ENCODE data around the gene IFNA13.

Gene IFNA13

GRCh38 chr9:21357479-21358460 lies 10.1 kb downstream of the IFNA13 start:
- DNase-seq (ENCODE audit: low spot score) = no peak

- DNase-seq (ENCODE audit: low spot score) = no peak
Measured at GRCh38 chr9:21350787-21351186, 17.1 kb downstream of the IFNA13 start, which contains the start of gene IFNA6. Gene IFNA6 (minus strand): TSS chr9:21350887. CDS start chr9:21350887, 0 bp downstream.

GRCh38 chr9:21348430-21348970 lies 19.4 kb downstream of the IFNA13 start:
- DNase-seq (ENCODE audit: low spot score) = no peak

- DNase-seq (ENCODE audit: low spot score) = no peak
Measured at GRCh38 chr9:21340735-21341134, 27.1 kb downstream of the IFNA13 start.

- DNase-seq (ENCODE audit: low spot score) = no peak
Measured at GRCh38 chr9:21336457-21336856, 31.4 kb downstream of the IFNA13 start.

GRCh38 chr9:21334701-21335632 lies 32.9 kb downstream of the IFNA13 start, which contains the start of gene KLHL9:
Gene KLHL9 (minus strand): TSS chr9:21335404. CDS start chr9:21334859, 545 bp downstream.
- peak; percentile 84 for DNase-seq (ENCODE audit: low spot score)

- peak; percentile 22 for DNase-seq (ENCODE audit: low spot score)
Measured at GRCh38 chr9:21333226-21333625, 34.6 kb downstream of the IFNA13 start.

- DNase-seq (ENCODE audit: low spot score) = no peak
Measured at GRCh38 chr9:21331676-21332402, 36.0 kb downstream of the IFNA13 start.

GRCh38 chr9:21326526-21327139 lies 41.2 kb downstream of the IFNA13 start:
- peak; percentile 65 for DNase-seq (ENCODE audit: low spot score)

- DNase-seq (ENCODE audit: low spot score) = no peak
Measured at GRCh38 chr9:21324047-21324446, 43.8 kb downstream of the IFNA13 start.

GRCh38 chr9:21322911-21323461 lies 44.9 kb downstream of the IFNA13 start:
- no peak for DNase-seq (ENCODE audit: low spot score)

GRCh38 chr9:21320465-21320864 lies 47.4 kb downstream of the IFNA13 start:
- no peak for DNase-seq (ENCODE audit: low spot score)

- peak; percentile 45 for DNase-seq (ENCODE audit: low spot score)
Measured at GRCh38 chr9:21317956-21318923, 49.6 kb downstream of the IFNA13 start.
